ENCODE measurements around the gene AAGAB. TPM values are rescaled to one million over a fixed set of nuclear protein-coding genes. Genes with fewer than 3 reads are reported as not detected.

The AAGAB gene
- total RNA-seq, 1 experiment from 2014 or later = 40.1 TPM

DNA sequence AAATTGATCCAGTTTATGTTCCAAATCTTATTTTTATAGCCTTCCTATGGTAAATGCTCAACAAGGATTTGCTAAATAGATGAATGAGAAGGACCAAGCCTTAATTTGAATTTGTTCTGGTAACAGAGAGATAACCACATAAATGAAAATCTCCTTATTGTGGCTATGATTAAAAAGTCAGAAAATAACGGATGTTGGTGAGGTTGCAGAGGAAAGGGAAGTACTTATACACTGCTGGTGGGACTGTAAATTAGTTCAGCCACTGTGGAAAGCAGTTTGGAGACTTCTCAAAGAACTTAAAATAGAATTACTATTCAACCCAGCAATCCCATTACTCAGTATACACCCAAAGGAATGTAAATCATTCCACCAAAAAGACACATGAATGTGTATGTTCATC, 26.2 kb downstream of the AAGAB start:
- H3K4me1 ChIP-seq (ENCODE audit: insufficient read depth, low read length) = no peaks in the 10 kb centered on the region
- H3K4ac ChIP-seq (ENCODE audit: low read depth, low read length) = no peak overlapping the region
- H4K20me1 ChIP-seq (ENCODE audit: control insufficient read depth, insufficient read depth, insufficient read length) = no peaks in the 10 kb centered on the region
- Mint-ChIP-seq H3K4me3 (no peak overlapping the region), H3K27me3 (ENCODE audit: low read depth) (no peaks in the 10 kb centered on the region), H3K4me1 (no peaks in the 10 kb centered on the region), H3K36me3 (ENCODE audit: insufficient read depth in 1 of 3, low read depth in 3 of 3) (peaks cover 3 to 40% (median 26%) of the 10 kb centered on the region in 3 experiments; a peak in 5 of 7 replicates), H3K27ac (no peak overlapping the region), H3K9me3 (no peaks in the 10 kb centered on the region)
- DNase-seq = no peak
- H3K79me1 ChIP-seq (ENCODE audit: insufficient read depth, low read depth, low read length, poor library complexity, severe bottlenecking) = no peaks in the 10 kb centered on the region
- no peak overlapping the region for H2BK20ac ChIP-seq (ENCODE audit: low read depth, low read length, poor library complexity, severe bottlenecking)
- no CpG with 5 or more reads among the region's 1 CpG for WGBS (ENCODE audit: extremely low coverage, insufficient read length, low lambda C conversion rate)
- no peak overlapping the region for H3K23ac ChIP-seq (ENCODE audit: insufficient read length, low read depth, low read length)
- H3K56ac ChIP-seq (ENCODE audit: insufficient read length, low read depth, low read length) = no peak overlapping the region
- no peaks in the 10 kb centered on the region for H3K27me3 ChIP-seq (ENCODE audit: insufficient read depth, low read length)
- no peak overlapping the region for H3K4me2 ChIP-seq (ENCODE audit: insufficient read depth, insufficient read length, low read length)
- no peak overlapping the region for H3K14ac ChIP-seq (ENCODE audit: insufficient read depth, low read length)
- no peak overlapping the region for H3K9ac ChIP-seq (ENCODE audit: extremely low read depth, insufficient read length, low read length)
- no peaks in the 10 kb centered on the region for H3K23me2 ChIP-seq (ENCODE audit: insufficient read length, low read depth, low read length, poor library complexity, severe bottlenecking)
- no peaks in the 10 kb centered on the region for H3K79me2 ChIP-seq (ENCODE audit: insufficient read depth, low read length)
- H4K8ac ChIP-seq (replicated peaks; ENCODE audit: insufficient read length, low read depth, low read length) = no peak overlapping the region
- TF ChIP-seq, protein P1, sequence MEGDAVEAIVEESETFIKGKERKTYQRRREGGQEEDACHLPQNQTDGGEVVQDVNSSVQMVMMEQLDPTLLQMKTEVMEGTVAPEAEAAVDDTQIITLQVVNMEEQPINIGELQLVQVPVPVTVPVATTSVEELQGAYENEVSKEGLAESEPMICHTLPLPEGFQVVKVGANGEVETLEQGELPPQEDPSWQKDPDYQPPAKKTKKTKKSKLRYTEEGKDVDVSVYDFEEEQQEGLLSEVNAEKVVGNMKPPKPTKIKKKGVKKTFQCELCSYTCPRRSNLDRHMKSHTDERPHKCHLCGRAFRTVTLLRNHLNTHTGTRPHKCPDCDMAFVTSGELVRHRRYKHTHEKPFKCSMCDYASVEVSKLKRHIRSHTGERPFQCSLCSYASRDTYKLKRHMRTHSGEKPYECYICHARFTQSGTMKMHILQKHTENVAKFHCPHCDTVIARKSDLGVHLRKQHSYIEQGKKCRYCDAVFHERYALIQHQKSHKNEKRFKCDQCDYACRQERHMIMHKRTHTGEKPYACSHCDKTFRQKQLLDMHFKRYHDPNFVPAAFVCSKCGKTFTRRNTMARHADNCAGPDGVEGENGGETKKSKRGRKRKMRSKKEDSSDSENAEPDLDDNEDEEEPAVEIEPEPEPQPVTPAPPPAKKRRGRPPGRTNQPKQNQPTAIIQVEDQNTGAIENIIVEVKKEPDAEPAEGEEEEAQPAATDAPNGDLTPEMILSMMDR (conservative IDR thresholded peaks at IDR 0.05) = no peak
- no peak overlapping the region for H3K27ac ChIP-seq (ENCODE audit: insufficient read length, low read depth, low read length)
- H3K9me3 ChIP-seq (ENCODE audit: control insufficient read depth, low read depth, low read length) = no peaks in the 10 kb centered on the region
- no peak overlapping the region for H2BK12ac ChIP-seq (ENCODE audit: insufficient read length, low read depth, low read length)
- H2BK120ac ChIP-seq (ENCODE audit: low read depth, low read length, poor library complexity, severe bottlenecking) = no peak overlapping the region
- no peak overlapping the region for H2AFZ ChIP-seq (ENCODE audit: low read length)
- no peak overlapping the region for H4K5ac ChIP-seq (ENCODE audit: insufficient read length, low read depth, low read length)
- H2BK15ac ChIP-seq (ENCODE audit: low read depth, low read length) = no peak overlapping the region
- H3T11ph ChIP-seq (ENCODE audit: low read length) = no peak overlapping the region
- no peak overlapping the region for H4K91ac ChIP-seq (ENCODE audit: insufficient read length, low read depth, low read length)
- H2AK5ac ChIP-seq (ENCODE audit: insufficient read length, low read length) = no peak overlapping the region
- no peak overlapping the region for H3K18ac ChIP-seq (ENCODE audit: insufficient read length, low read depth, low read length)
- H2BK5ac ChIP-seq (ENCODE audit: insufficient read length, low read length) = no peak overlapping the region
